Kidney epithelial cell (primary cell): ENCODE results near the gene TFCP2L1. TPM values are rescaled to one million over a fixed set of nuclear protein-coding genes. Genes with fewer than 3 reads are reported as not detected.
A peak's percentile ranks its signal among the peaks of the same experiment; 100 is the strongest.

Source experiments
- DNase-seq: peaks from one replicate; pipeline ENCODE4 v3.0.0-alpha.2; 2010; ENCODE audit warnings: low read depth
- H3K27me3 ChIP-seq: 2 replicates; pipeline ENCODE4 v1.6.0; 2011; ENCODE audit warnings: low read length; ENCODE audit not compliant: control insufficient read depth, insufficient read depth
- H3K36me3 ChIP-seq: 2 replicates; pipeline ENCODE4 v1.5.1; 2011; ENCODE audit warnings: low read length; ENCODE audit not compliant: control insufficient read depth, insufficient read depth
- H3K4me3 ChIP-seq: 2 replicates; pipeline ENCODE4 v1.5.1; 2011; ENCODE audit warnings: low read depth, mild to moderate bottlenecking, control low read depth, low read length
- total RNA-seq: library from RNA; depleted of rRNA; stranded (reverse); fragments of >200 nt; gene quantifications from 2 replicates; pipeline ENCODE4 v1.2.3, GENCODE V29; 2015
- TF ChIP-seq, protein P1 (sequence below): IDR thresholded peaks from 2 replicates; pipeline ENCODE4 v1.5.1; 2011; ENCODE audit warnings: mild to moderate bottlenecking, moderate library complexity, low read length, control low read depth, inconsistent platforms; ENCODE audit not compliant: insufficient read depth, poor library complexity, severe bottlenecking

Gene TFCP2L1
- total RNA-seq, 1 donor from 2014 or later = 4.5 TPM

DNA sequence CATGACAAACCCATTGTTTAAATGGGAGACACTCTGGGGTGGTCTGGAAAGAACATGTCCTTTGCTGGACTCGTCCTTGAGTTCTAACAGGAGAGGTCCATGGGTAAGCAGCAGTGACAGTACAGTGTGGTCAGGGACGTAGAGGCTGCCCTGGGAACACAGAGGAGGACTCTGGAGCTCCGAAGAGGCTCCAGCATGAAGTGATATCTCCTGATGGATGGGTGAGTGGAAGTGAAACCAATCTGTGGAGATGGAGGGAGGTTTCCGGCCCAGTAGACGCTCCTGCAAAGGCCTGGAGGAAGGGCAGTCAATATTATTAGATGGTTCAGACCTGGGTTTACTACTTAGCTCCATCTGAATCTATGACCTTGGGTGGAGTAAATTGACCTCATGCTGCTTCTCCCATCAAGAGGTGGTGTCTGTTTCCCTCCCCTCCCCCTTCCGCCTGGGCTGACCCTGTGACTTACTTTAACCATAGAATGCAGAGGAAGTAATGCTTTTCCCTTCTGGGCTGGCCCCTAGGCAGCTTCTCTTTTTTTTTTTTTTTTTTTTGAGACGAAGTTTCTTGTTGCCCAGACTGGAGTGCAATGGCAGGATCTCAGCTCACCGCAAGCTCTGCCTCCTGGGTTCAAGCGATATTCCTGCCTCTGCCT is 2.3 kb upstream of the TFCP2L1 start:
- H3K4me3 ChIP-seq = no peak overlapping the region
- H3K36me3 ChIP-seq = no peaks in the 10 kb centered on the region
- H3K27me3 ChIP-seq = peaks cover 7% of the 10 kb centered on the region
- TF ChIP-seq, protein P1, sequence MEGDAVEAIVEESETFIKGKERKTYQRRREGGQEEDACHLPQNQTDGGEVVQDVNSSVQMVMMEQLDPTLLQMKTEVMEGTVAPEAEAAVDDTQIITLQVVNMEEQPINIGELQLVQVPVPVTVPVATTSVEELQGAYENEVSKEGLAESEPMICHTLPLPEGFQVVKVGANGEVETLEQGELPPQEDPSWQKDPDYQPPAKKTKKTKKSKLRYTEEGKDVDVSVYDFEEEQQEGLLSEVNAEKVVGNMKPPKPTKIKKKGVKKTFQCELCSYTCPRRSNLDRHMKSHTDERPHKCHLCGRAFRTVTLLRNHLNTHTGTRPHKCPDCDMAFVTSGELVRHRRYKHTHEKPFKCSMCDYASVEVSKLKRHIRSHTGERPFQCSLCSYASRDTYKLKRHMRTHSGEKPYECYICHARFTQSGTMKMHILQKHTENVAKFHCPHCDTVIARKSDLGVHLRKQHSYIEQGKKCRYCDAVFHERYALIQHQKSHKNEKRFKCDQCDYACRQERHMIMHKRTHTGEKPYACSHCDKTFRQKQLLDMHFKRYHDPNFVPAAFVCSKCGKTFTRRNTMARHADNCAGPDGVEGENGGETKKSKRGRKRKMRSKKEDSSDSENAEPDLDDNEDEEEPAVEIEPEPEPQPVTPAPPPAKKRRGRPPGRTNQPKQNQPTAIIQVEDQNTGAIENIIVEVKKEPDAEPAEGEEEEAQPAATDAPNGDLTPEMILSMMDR = no peak
- no peak for DNase-seq

DNA sequence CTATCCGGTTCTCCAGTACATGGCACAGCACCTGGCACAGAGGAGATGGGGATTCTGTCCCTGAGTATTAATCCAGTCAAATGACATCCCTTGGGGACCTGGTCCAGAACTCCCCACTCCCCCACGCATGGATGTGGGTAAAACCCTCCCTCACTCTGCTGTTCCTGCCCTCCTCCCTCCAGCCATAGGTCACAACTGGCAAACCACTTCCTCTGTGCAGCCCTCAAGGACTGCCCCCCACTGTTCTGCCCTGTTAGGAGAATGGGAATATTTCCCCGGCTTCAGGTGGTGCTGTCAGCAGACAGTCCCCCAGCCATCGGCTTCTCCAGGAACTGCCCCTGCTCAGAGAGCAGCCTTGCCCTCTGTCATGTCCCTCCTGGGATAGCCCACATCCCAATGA is 1.5 kb upstream of the TFCP2L1 start:
- Histone ChIP-seq H3K4me3 (no peak overlapping the region), H3K27me3 (peaks cover 7% of the 10 kb centered on the region), H3K36me3 (no peaks in the 10 kb centered on the region)
- DNase-seq = no peak
- TF ChIP-seq, protein P1 = no peak

DNA sequence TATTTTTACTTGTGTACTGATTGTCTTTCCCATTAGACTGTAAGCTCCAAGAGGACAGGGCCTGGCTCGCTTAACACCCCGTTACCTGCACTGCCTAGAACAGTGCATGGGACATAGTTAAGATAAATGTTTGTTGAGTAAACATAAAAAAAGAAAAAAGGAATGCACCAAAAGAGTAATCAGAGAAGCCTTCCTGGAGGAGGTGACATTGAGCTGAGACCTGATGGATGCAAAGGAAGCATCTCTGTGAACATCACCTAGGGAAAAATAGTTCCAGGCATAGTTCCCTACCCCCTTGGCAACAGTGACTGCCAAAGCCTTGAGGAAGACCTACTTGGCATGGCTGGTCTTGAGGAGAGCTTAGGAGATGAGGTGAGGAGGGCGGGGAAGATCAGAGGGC is 924 bp upstream of the TFCP2L1 start:
- DNase-seq = no peak
- TF ChIP-seq, protein P1 = no peak
- H3K36me3 ChIP-seq = no peaks in the 10 kb centered on the region
- peaks cover 7% of the 10 kb centered on the region for H3K27me3 ChIP-seq
- H3K4me3 ChIP-seq = no peak overlapping the region

DNA sequence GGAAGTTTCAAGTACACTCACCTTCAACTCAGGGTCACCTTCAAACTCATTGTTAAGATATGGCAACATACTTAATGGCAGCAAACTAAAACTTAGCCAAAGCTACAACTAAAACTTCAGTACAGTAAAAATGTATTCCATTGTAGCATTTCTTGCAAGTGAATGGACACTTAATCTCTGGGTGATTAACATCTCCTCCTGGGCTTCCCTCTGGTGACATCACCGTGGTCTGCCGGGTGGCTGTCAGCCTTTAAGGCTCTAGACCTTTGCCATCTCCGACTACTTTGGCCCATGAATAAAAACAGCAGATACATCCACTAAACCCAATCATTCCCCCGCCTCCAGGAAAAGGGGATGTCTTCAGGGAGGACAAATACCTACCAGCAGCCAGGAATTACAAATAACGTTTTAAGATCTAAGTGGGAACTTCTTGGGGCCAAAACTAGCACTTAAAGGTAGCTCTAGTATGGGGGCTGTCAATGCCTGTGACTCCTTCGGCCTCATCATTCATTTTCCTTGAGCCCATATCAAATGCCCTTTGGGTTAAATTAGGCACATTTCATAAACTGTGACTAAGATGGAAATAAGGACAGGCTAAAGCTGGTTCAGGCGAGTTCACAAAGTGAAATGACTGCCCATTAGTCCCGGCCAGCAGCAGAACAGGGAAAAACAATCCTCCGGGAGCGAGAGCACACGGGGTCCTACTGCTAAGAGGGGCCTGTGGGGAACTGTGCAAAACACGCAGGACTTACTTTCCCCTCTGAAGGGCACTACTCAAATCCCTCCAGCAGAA is 1.1 kb downstream of the TFCP2L1 start:
- no peaks in the 10 kb centered on the region for H3K36me3 ChIP-seq
- peaks cover 7% of the 10 kb centered on the region for H3K27me3 ChIP-seq
- no peak for DNase-seq
- H3K4me3 ChIP-seq = peak overlapping the region; percentile 55
- TF ChIP-seq, protein P1 = no peak

DNA sequence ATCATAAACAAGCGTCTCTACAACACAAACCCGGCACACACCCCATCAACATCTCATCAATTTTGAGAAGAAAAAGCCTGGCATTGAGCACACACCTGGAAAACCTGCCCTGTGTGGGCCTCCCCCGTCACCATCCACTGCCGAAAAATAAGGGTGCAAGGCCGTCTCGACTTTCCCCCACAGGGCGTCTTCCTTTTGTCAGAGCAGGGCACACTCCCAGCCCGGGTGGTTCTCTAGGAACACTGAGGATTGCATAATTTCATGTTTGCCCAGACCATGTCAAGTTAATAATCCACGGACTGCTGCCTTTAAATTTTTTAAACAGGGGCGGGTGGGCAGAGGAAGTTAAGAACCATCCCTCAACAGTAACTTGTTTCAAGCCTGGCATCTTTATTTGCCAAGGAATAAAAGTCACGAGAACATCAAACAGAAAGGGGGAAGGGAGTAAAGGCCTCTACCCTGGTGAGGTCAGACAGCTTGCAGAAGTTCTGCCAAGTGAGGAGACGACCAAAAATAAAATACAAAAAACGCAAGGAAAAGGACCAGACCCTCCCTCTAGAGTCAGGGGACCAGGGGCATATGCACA is 2.1 kb downstream of the TFCP2L1 start:
- H3K36me3 ChIP-seq = no peaks in the 10 kb centered on the region
- peak overlapping the region; percentile 55 for H3K4me3 ChIP-seq
- no peak for DNase-seq
- H3K27me3 ChIP-seq = peaks cover 7% of the 10 kb centered on the region
- TF ChIP-seq, protein P1 = no peak

DNA sequence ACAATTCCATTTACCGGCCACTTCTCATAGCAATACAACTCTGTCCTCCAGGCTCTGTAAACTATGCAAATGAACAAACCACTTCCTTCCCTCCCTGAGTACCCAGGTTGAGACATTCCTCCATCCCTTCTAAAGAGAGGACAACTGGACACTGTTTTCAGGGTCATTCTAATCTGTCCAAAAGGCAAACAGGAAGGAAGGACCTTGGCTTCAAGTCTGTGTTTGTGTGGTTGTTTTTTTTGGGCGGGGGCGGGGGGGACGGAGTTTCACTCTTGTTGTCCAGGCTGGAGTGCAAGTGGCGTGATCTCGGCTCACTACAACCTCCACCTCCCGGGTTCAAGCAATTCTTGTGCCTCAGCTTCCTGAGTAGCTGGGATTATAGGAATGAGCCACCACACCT is 3.3 kb downstream of the TFCP2L1 start:
- peaks cover 7% of the 10 kb centered on the region for H3K27me3 ChIP-seq
- TF ChIP-seq, protein P1 = no peak
- DNase-seq = no peak
- H3K36me3 ChIP-seq = no peaks in the 10 kb centered on the region
- H3K4me3 ChIP-seq = no peak overlapping the region
